HepG2 (cell line): ENCODE measurements around the gene NSMF. TPM values are rescaled to one million over a fixed set of nuclear protein-coding genes. Genes with fewer than 3 reads are reported as not detected.

Source experiments
- AKNA ChIP-seq: sonication (generic); formaldehyde crosslinking; IDR thresholded peaks from 2 replicates; pipeline ENCODE4 v1.4.0; 2020; ENCODE audit warnings: missing genetic modification reagents, borderline replicate concordance
- ATF7-NPFF ChIP-seq: sonication (generic); formaldehyde crosslinking; IDR thresholded peaks from 2 replicates; pipeline ENCODE4 v1.8.1; 2023; ENCODE audit warnings: mild to moderate bottlenecking, low read depth, missing genetic modification reagents, moderate library complexity
- CCAR2 ChIP-seq: fragments of 200-400 bp; formaldehyde crosslinking; optimal IDR thresholded peaks from 2 replicates; pipeline ENCODE3; 2018; ENCODE audit warnings: low read depth, mild to moderate bottlenecking, low read length, moderate library complexity
- DNMT3B ChIP-seq: conservative IDR thresholded peaks from 2 replicates; pipeline ENCODE4 v1.6.1; 2016; ENCODE audit warnings: missing biosample characterization, control low read depth
- FOXP1 ChIP-seq, 2 experiments: fragments of 450-650 bp in 1 of 2; IDR thresholded peaks; 2 replicates each; pipeline ENCODE4 v1.6.1; 2017 to 2018; ENCODE audit warnings: antibody characterized with exemption in 1 of 2
- GMEB1 ChIP-seq: sonication (generic); formaldehyde crosslinking; IDR thresholded peaks from 2 replicates; pipeline ENCODE4 v1.5.1; 2020; ENCODE audit warnings: missing genetic modification reagents, mild to moderate bottlenecking, borderline replicate concordance
- HNRNPL ChIP-seq: fragments of 200-400 bp; formaldehyde crosslinking; IDR thresholded peaks from 2 replicates; pipeline ENCODE4 v1.6.1; 2017; ENCODE audit warnings: mild to moderate bottlenecking, low read depth, low read length
- HNRNPUL1 ChIP-seq: fragments of 200-400 bp; formaldehyde crosslinking; IDR thresholded peaks from 2 replicates; pipeline ENCODE4 v1.6.1; 2017; ENCODE audit warnings: low read depth, mild to moderate bottlenecking, low read length, moderate library complexity
- MAFG ChIP-seq: sonication (generic); formaldehyde crosslinking; IDR thresholded peaks from 2 replicates; pipeline ENCODE4 v1.5.1; 2020; ENCODE audit warnings: mild to moderate bottlenecking, missing genetic modification reagents
- PCBP2 ChIP-seq: fragments of 200-400 bp; formaldehyde crosslinking; optimal IDR thresholded peaks from 2 replicates; pipeline ENCODE3; 2018; ENCODE audit warnings: low read length, low read depth; ENCODE audit not compliant: poor library complexity, severe bottlenecking
- RFX1 ChIP-seq: fragments of 450-650 bp; IDR thresholded peaks from 2 replicates; pipeline ENCODE4 v1.6.1; 2017
- SAFB2 ChIP-seq: sonication (generic); formaldehyde crosslinking; IDR thresholded peaks from 2 replicates; pipeline ENCODE4 v1.5.1; 2020; ENCODE audit warnings: missing genetic modification reagents, low read depth, mild to moderate bottlenecking, borderline replicate concordance
- SKI ChIP-seq: fragments of 450-650 bp; IDR thresholded peaks from one replicate; pipeline ENCODE4 v1.6.1; 2018; ENCODE audit warnings: mild to moderate bottlenecking; ENCODE audit not compliant: partially characterized antibody
- SMAD3 ChIP-seq: sonication (generic); formaldehyde crosslinking; IDR thresholded peaks from 2 replicates; pipeline ENCODE4 v1.4.0; 2020; ENCODE audit warnings: missing genetic modification reagents
- TSC22D2 ChIP-seq: sonication (generic); formaldehyde crosslinking; IDR thresholded peaks from 2 replicates; pipeline ENCODE4 v1.5.1; 2020; ENCODE audit warnings: missing genetic modification reagents, mild to moderate bottlenecking, borderline replicate concordance
- XBP1 ChIP-seq: sonication (generic); formaldehyde crosslinking; IDR thresholded peaks from 2 replicates; pipeline ENCODE4 v1.5.0; 2020; ENCODE audit warnings: missing genetic modification reagents
- ZFAT ChIP-seq: sonication (generic); formaldehyde crosslinking; conservative IDR thresholded peaks from 2 replicates; pipeline ENCODE4 v1.8.1; 2023; ENCODE audit warnings: missing genetic modification reagents, inconsistent platforms
- ZFP82 ChIP-seq: sonication (generic); formaldehyde crosslinking; IDR thresholded peaks from 2 replicates; pipeline ENCODE4 v1.5.1; 2020; ENCODE audit warnings: mild to moderate bottlenecking, missing genetic modification reagents, borderline replicate concordance
- ZMYM4 ChIP-seq: sonication (generic); formaldehyde crosslinking; IDR thresholded peaks from 2 replicates; pipeline ENCODE4 v1.8.1; 2023; ENCODE audit warnings: mild to moderate bottlenecking, missing genetic modification reagents
- ZNF570 ChIP-seq: sonication (generic); formaldehyde crosslinking; IDR thresholded peaks from 2 replicates; pipeline ENCODE4 v1.4.0; 2020; ENCODE audit warnings: mild to moderate bottlenecking, missing genetic modification reagents, borderline replicate concordance
- ZNF615 ChIP-seq: sonication (generic); formaldehyde crosslinking; IDR thresholded peaks from 2 replicates; pipeline ENCODE4 v1.5.0; 2020; ENCODE audit warnings: mild to moderate bottlenecking, missing genetic modification reagents, borderline replicate concordance
- polyA plus RNA-seq, 8 experiments: library from polyadenylated mRNA; depleted of rRNA in 3 of 8; stranded (reverse) in 7 of 8; unstranded in 1 of 8; fragments of >200 nt; fragmentation: Illumina TruSeq in 4 of 8; extraction: Trizol in 4 of 8; gene quantifications; 2 replicates each; pipeline versions ENCODE4 v1.2.1 to v1.2.3, GENCODE V29; 2011 to 2016; ENCODE audit warnings: low read depth in 4 of 8, missing spikeins in 1 of 8, mixed read lengths in 1 of 8; ENCODE audit not compliant: insufficient read depth in 1 of 8
- total RNA-seq, 5 experiments: library from RNA; depleted of rRNA; stranded (reverse); fragments of >200 nt; fragmentation: Illumina TruSeq; extraction: Trizol; gene quantifications; 2 replicates each; pipeline ENCODE4 v1.2.3, GENCODE V29; 2016; ENCODE audit warnings: low read depth in 1 of 5
- TF ChIP-seq, protein P1 (sequence below): sonication (generic); formaldehyde crosslinking; IDR thresholded peaks from 2 replicates; pipeline ENCODE4 v1.4.0; 2020; ENCODE audit warnings: mild to moderate bottlenecking, missing genetic modification reagents

Gene NSMF
- total and polyA plus RNA-seq, 2 of the 13 experiments (the other 11 are each of a cell fraction or from before 2014, with no cell fraction given) = 44.3 to 183 TPM

DNA sequence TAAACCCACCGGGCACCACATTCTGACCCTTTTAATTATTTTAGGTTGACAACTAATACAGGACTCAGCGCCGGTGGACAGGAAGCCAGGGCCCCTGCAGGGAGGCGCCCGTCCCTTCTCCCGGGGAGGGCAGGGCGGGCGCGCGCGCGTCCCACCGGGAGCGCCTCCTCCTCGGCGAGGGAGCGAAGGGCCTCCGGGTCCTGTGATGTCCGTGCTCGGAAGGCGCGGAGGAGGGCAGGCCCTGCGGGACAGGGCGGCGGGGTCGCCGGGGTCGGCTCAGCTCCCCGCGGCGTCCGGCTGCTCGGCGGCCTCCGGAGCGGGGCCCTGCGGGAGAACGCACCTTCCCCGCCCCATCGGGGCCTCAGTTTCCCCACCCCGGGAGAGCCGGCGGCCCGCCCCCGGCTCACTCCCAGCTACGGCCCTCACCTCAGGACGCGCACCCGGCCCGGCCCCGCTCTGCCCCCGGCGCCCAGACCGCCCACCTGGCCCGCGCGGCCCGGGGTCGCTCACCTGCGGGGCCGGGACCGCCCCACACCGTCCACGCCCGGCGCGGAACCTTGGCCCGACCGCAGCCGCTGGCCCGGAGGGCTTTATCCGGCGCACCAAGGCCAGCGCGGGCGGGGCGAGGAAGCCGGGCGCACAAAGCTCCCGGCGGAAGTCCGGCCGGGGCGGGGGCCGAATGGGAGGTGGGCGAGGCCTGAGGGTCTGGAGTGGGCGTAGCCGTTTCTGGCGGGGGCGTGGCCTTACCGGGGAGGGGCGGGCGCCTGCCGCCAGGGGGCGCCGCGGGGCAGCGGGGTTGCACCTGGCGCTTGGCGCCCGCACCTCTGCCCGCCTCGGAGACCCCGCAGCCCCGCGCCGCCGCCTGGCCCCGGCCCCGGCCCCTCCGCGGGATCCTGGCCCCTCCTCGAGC lies 36.3 kb downstream of the NSMF start, which contains the start of the genes EXD3 and NOXA1 (continued):
- TF ChIP-seq GMEB1 (CRISPR knock-in tag) (peak; percentile 62; the same call in 1 of the 2 replicates), RFX1 (no peak), HNRNPUL1 (no peak), MAFG (CRISPR knock-in tag) (no peak), ZFAT (CRISPR knock-in tag) (no peak), FOXP1 (IDR thresholded peaks at IDR 0.05) (no peak), FOXP1 (CRISPR knock-in tag; IDR thresholded peaks at IDR 0.05) (no peak), DNMT3B (CRISPR knock-in tag) (no peak), TSC22D2 (CRISPR knock-in tag) (peak; percentile 63; the same call in 1 of the 2 replicates), ZNF615 (CRISPR knock-in tag) (no peak), ATF7-NPFF (CRISPR knock-in tag) (0 out of 2 replicates have a peak, but pooled peaks have one; percentile 50), ZFP82 (peak; percentile 93; the same call in 1 of the 2 replicates), ZNF570 (CRISPR knock-in tag) (no peak), CCAR2 (no peak), HNRNPL (no peak), SKI (peak; percentile 34), XBP1 (CRISPR knock-in tag) (no peak), AKNA (CRISPR knock-in tag) (no peak), PCBP2 (no peak), SMAD3 (CRISPR knock-in tag) (no peak), ZMYM4 (CRISPR knock-in tag) (peak; percentile 88), SAFB2 (CRISPR knock-in tag) (no peak; the same call in 1 of the 2 replicates)
- TF ChIP-seq, protein P1, sequence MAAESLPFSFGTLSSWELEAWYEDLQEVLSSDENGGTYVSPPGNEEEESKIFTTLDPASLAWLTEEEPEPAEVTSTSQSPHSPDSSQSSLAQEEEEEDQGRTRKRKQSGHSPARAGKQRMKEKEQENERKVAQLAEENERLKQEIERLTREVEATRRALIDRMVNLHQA = no peak
